Measurements from ENCODE around the gene XPNPEP3. TPM values are rescaled to one million over a fixed set of nuclear protein-coding genes. Genes with fewer than 3 reads are reported as not detected.

XPNPEP3 gene
- 13.7 TPM for total RNA-seq

GRCh38 chr22:40856513-40857308 lies at the start of gene XPNPEP3, which contains the start of gene ST13:
XPNPEP3 (plus strand) TSS chr22:40857148; CDS start chr22:40857182, 34 bp downstream.
ST13 (minus strand) TSS chr22:40856639; CDS start chr22:40856540, 99 bp downstream.

DNA sequence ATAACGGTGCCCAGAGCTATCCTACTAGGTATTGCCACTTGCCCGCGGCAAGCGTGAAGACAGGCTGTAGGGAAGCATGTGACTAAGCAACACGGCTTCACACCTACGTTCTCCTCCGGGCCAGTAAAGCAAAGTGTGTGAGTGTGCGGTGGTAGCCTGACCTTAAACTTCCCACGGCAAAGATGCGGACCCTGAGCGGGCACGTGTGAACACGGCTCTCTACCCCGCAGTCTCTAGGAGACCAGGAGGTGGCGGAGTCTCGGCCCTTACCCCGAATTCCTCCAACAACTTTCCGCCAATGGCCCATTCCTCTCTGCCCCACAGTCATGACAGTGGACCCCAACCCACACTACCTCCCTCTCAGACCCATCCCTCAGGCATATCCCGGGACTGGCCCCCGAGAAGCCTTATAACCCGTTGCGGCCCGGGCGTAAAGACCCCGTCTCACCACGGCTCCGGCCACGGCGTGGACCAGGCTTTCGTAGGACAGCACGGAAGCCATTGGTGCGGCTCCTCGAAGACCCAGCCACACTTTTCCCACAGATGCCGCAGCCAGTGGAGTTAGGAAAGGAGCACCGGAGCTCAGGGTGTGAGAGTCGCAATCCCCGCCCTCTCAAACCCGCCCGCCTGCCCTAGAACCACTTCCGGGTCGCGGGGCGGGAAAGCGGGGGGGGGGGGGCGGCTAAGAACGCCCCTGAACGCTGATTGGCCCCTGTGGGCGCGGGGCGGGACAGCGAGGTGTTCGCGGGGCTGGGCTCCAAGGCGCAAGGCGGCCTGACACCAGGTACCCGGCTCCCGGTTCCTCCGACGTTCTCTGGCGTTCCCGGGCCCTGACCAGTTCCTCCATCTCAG lies 38.0 kb upstream of the XPNPEP3 start, which contains the start of gene SLC25A17:
SLC25A17 (minus strand) TSS at position 600 of the 852 bp plus-strand sequence; CDS start at position 502, 98 bp downstream.

GRCh38 chr22:40862013-40862412 lies 5.1 kb downstream of the XPNPEP3 start, which contains the start of gene DNAJB7:
DNAJB7 (minus strand) TSS chr22:40862113; CDS start chr22:40861994, 119 bp downstream.

DNA sequence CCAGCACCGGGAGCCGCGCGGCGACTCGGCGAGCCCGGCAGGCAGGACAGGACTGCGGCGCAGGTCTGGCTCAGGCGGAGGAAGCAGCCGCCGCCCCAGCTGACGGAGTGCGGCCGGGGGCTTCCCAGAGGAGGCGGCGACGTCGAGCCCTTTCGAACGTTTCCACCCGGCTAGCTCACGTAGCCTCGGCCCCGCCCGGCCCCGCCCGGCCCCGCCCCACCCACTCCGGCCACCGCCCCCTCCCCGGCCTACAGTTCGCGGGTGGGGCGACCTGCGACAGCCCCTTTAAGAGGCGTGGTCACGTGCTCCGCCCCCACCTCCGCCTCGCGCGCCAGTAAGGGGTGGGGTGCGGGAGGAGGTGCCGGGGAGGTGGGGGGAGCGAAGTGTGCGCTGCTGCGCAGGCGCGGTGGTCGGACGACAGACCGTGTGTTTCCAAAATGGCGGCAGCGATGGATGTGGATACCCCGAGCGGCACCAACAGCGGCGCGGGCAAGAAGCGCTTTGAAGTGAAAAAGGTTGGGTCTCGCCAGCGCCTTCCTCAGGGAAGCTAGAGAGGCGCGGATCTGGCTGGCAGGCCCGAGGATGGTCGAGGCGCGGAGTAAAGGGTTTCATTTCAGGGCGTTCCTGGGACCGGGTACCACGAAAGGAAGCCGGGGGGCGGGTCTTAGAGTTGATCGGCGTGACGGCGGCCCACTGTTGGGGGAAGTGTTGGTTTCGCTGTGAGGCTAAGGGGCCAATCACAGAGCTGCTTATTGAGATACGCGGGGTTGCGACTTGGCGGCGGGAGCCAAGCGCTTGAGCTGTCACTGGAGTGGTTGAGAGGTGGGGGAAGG lies 94.2 kb downstream of the XPNPEP3 start, which contains the start of gene RBX1:
RBX1 (plus strand) TSS at position 417 of the 833 bp plus-strand sequence; CDS start at position 438, 21 bp downstream.

Other genes with a start within 250 kb of the XPNPEP3 start
- gene MRTFA, start 220.4 kb upstream of the XPNPEP3 start, total RNA-seq = 79.2 TPM
- 1.6 TPM for gene MCHR1, start 177.7 kb upstream of the XPNPEP3 start, total RNA-seq
- gene SLC25A17, start 37.8 kb upstream of the XPNPEP3 start, total RNA-seq = 27.3 TPM
- gene ST13, start 509 bp upstream of the XPNPEP3 start, total RNA-seq = 191 TPM
- gene DNAJB7, start 5.0 kb downstream of the XPNPEP3 start, total RNA-seq = not detected
- gene RBX1, start 94.2 kb downstream of the XPNPEP3 start, total RNA-seq = 32.7 TPM
- gene EP300, start 235.4 kb downstream of the XPNPEP3 start, total RNA-seq = 126 TPM